ENCODE measurements around the gene ADAM12. TPM values are rescaled to one million over a fixed set of nuclear protein-coding genes. Genes with fewer than 3 reads are reported as not detected.

Gene ADAM12
- total RNA-seq, 3 donors from 2014 or later (not counting 1 experiment from before 2014, with no cell fraction given) = 1.6 to 1.9 (median 1.8) TPM

DNA sequence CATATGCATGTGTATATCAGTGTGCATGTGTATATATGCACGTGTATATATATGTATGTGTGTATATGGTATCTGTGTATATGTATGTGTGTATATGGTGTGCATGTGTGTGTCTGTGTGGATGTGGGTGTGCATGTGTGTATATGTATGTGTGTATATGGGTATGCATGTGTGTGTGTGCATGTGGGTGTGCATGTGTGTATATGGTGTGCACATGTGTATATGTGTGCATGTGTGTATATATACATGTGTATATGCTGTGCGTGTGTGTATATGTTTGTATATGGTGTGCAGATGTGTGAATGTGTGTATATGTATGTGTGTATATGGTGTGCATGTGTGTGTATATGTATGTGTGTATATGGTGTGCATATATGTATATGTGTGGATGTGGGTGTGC is 245.2 kb downstream of the ADAM12 start:
- Histone ChIP-seq H3K27ac (ENCODE audit: low read length) (no peak overlapping the region), H3K4me1 (ENCODE audit: control insufficient read depth, insufficient read depth, low read length) (no peaks in the 10 kb centered on the region), H3K36me3 (ENCODE audit: control insufficient read depth, insufficient read depth, low read length) (no peaks in the 10 kb centered on the region), H3K4me3 (ENCODE audit: low read length) (no peak overlapping the region), H3K27me3 (ENCODE audit: control insufficient read depth, insufficient read depth, low read length) (no peaks in the 10 kb centered on the region), H3K9me3 (ENCODE audit: control insufficient read depth, insufficient read depth, low read length) (no peaks in the 10 kb centered on the region)
- WGBS (ENCODE audit: insufficient coverage) = 97% methylated on average over 2 of the region's 2 CpGs
- DNase-seq = no peak
- Mint-ChIP-seq H3K4me3 (no peak overlapping the region), H3K27me3 (ENCODE audit: low read depth in 2 of 2) (no peaks in the 10 kb centered on the region), H3K36me3 (no peaks in the 10 kb centered on the region), H3K4me1 (no peaks in the 10 kb centered on the region), H3K27ac (no peak overlapping the region), H3K9me3 (no peaks in the 10 kb centered on the region)
- intact Hi-C loops (cut with micrococcal nuclease) = no loop called here
- no peak for TF ChIP-seq CTCF (IDR thresholded peaks at IDR 0.05)
- ATAC-seq = peak in 1 of 3 donors; percentile 34

DNA sequence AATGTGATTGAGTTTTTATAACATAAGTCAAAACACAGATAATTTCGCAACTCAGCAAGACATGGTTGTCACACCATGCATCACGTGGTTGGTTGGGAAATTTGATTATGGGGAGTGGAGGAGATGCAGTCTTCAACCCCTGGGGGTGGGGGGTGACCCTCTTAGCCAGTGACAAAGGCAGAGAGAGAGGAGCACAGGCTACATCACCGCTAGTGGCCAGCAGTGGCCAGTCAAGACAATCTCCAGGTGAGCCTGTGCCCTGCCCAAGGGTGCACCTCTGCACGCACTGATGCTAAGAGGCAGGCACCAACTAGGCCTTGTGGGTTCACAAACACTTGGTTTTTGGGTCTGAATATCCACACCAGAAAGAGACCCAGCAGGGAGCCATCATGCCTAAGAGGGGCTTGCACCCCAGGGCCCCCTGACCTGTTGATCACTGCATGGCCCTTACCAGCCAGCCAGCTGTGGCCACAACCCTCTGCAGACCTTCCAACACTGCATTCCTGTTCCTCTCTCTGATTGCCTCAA is 247.5 kb downstream of the ADAM12 start:
- H3K27ac ChIP-seq (ENCODE audit: low read length) = no peak overlapping the region
- Mint-ChIP-seq H3K27ac (no peak overlapping the region), H3K27me3 (ENCODE audit: low read depth in 2 of 2) (no peaks in the 10 kb centered on the region), H3K4me1 (peaks cover 4 to 6% of the 10 kb centered on the region in 2 donors), H3K4me3 (no peak overlapping the region), H3K9me3 (no peaks in the 10 kb centered on the region), H3K36me3 (no peaks in the 10 kb centered on the region)
- no peak for TF ChIP-seq CTCF (IDR thresholded peaks at IDR 0.05)
- ATAC-seq (no peak), DNase-seq (no peak)
- no peaks in the 10 kb centered on the region for H3K9me3 ChIP-seq (ENCODE audit: control insufficient read depth, insufficient read depth, low read length)
- no peaks in the 10 kb centered on the region for H3K27me3 ChIP-seq (ENCODE audit: control insufficient read depth, insufficient read depth, low read length)
- peaks cover 4% of the 10 kb centered on the region for H3K4me1 ChIP-seq (ENCODE audit: control insufficient read depth, insufficient read depth, low read length)
- 95% methylated on average over 3 of the region's 4 CpGs for WGBS (ENCODE audit: insufficient coverage)
- no peak overlapping the region for H3K4me3 ChIP-seq (ENCODE audit: low read length)
- intact Hi-C loops (cut with micrococcal nuclease) = no loop called here
- no peaks in the 10 kb centered on the region for H3K36me3 ChIP-seq (ENCODE audit: control insufficient read depth, insufficient read depth, low read length)

GRCh38 chr10:126137562-126138221 is 250.6 kb downstream of the ADAM12 start:
- Histone ChIP-seq H3K4me1 (ENCODE audit: control insufficient read depth, insufficient read depth, low read length) (peaks cover 4% of the 10 kb centered on the region), H3K4me3 (ENCODE audit: low read length) (no peak overlapping the region), H3K36me3 (ENCODE audit: control insufficient read depth, insufficient read depth, low read length) (no peaks in the 10 kb centered on the region), H3K27ac (ENCODE audit: low read length) (no peak overlapping the region), H3K9me3 (ENCODE audit: control insufficient read depth, insufficient read depth, low read length) (no peaks in the 10 kb centered on the region), H3K27me3 (ENCODE audit: control insufficient read depth, insufficient read depth, low read length) (no peaks in the 10 kb centered on the region)
- no peak for TF ChIP-seq CTCF (IDR thresholded peaks at IDR 0.05)
- H3K27me3 Mint-ChIP-seq (ENCODE audit: low read depth in 2 of 2) = peaks cover 0 to 5% of the 10 kb centered on the region in 2 donors
- H3K9me3 Mint-ChIP-seq = no peaks in the 10 kb centered on the region
- ATAC-seq = no peak
- H3K4me1 Mint-ChIP-seq = peaks cover 4 to 9% of the 10 kb centered on the region in 2 donors
- intact Hi-C loops (cut with micrococcal nuclease) = no loop called here
- no peaks in the 10 kb centered on the region for H3K36me3 Mint-ChIP-seq
- no peak overlapping the region for H3K4me3 Mint-ChIP-seq
- DNase-seq = no peak
- H3K27ac Mint-ChIP-seq = no peak overlapping the region
- 59% methylated on average over 2 of the region's 4 CpGs for WGBS (ENCODE audit: insufficient coverage)
